LNCAP (cell line): Measurements from ENCODE around the gene CIBAR2.

Experiments used
- TF ChIP-seq, protein P1 (sequence below): fragments of 450-650 bp; IDR thresholded peaks from 2 replicates; pipeline ENCODE4 v1.5.1; 2017; ENCODE audit warnings: mild to moderate bottlenecking

The CIBAR2 gene

GRCh38 chr16:85103114-85104079 lies 8.9 kb downstream of the CIBAR2 start:
- TF ChIP-seq, protein P1, sequence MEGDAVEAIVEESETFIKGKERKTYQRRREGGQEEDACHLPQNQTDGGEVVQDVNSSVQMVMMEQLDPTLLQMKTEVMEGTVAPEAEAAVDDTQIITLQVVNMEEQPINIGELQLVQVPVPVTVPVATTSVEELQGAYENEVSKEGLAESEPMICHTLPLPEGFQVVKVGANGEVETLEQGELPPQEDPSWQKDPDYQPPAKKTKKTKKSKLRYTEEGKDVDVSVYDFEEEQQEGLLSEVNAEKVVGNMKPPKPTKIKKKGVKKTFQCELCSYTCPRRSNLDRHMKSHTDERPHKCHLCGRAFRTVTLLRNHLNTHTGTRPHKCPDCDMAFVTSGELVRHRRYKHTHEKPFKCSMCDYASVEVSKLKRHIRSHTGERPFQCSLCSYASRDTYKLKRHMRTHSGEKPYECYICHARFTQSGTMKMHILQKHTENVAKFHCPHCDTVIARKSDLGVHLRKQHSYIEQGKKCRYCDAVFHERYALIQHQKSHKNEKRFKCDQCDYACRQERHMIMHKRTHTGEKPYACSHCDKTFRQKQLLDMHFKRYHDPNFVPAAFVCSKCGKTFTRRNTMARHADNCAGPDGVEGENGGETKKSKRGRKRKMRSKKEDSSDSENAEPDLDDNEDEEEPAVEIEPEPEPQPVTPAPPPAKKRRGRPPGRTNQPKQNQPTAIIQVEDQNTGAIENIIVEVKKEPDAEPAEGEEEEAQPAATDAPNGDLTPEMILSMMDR, result no peak

- TF ChIP-seq, protein P1, result no peak
Observed at GRCh38 chr16:85101956-85102630, 10.2 kb downstream of the CIBAR2 start.

GRCh38 chr16:85100265-85100664 lies 12.0 kb downstream of the CIBAR2 start:
- TF ChIP-seq, protein P1, result no peak

DNA sequence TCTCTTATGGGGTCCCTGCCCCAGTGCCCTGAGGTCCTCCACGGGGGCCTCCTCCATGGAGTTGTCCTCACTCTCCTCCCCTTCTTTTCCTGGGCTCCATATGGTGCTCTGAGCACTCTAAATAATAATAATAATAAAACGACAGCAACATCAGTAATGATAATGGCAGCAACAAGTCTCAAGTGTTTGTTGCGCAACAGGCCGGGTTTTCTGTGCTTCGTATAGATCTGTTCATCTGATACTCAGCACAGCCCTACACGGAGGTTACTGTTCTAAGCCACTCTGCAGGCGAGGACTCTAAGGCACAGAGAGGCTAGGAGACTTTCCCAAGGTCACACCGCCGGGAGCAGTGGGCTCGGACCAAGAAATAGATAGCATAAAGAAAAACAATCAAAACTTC lies 13.7 kb downstream of the CIBAR2 start:
- TF ChIP-seq, protein P1, result no peak

DNA sequence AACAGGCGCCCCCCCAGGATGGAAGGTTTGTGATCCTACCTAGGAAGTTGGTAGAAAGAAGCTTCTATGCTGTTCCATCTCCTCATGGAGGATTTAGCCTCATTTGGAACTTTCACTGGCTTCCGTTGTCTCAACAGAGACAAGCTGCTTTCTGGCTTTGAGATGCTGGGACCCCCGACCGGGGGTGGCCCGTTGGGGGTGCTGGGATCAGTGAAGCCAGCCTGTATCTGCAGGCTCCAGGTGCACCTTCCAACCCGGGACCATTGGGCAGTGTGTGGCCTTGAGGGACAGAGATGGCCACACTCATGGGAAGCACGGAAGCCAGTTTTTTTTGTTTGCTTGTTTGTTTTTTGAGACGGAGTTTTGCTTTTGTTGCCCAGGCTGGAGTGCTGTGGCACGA lies 15.4 kb downstream of the CIBAR2 start:
- TF ChIP-seq, protein P1, result no peak

GRCh38 chr16:85094812-85095211 lies 17.5 kb downstream of the CIBAR2 start:
- TF ChIP-seq, protein P1, result no peak

DNA sequence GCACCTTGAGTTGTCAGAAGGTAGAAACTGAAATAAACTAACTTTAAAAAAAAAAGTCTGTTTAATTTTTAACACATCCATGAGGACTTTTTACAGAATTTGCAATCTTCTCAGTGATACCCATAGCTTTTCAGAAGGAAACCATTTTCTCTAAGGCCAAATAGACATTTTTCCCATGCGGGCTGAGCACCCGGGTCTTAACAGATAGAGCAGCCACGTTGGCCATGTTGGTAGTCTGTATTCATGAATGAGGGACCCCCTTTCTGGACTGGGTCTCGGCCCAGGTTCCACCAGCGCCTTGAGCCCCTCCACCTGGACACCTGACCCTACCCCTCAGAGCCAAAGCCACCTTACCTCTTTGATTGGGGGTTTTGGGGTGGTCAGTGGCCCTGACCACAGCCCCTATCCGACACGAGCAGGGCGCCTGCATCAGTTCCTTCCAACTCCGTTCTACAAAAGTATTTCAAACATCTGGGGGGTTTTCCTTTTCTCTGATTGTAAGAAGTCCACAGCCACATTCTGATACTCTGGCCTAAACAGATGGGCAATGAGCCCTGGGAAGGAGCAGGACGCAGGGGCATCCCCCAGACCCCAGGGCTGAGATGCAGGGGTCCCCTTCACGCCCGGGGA lies 18.0 kb downstream of the CIBAR2 start:
- TF ChIP-seq, protein P1, result no peak
